OCI-LY1 (cell line): Measurements from ENCODE around the gene TFG.
A peak's percentile ranks its signal among the peaks of the same experiment; 100 is the strongest.

Experiments
- H2AFZ ChIP-seq: fragments of 200-600 bp; sonication (generic), shearing (Covaris generic); 2 replicates; pipeline ENCODE4 v1.6.0; 2014; ENCODE audit warnings: antibody characterized with exemption, mild to moderate bottlenecking, low read length
- H3F3A ChIP-seq: fragments of 200-600 bp; sonication (generic), shearing (Covaris generic); 2 replicates; pipeline ENCODE4 v1.6.0; 2014; ENCODE audit warnings: mild to moderate bottlenecking, antibody characterized with exemption, low read length, moderate library complexity; ENCODE audit not compliant: insufficient read depth
- H3K27ac ChIP-seq: fragments of 200-600 bp; sonication (generic); 2 replicates; pipeline ENCODE4 v1.5.1; 2014; ENCODE audit warnings: low read length, mixed run types, mild to moderate bottlenecking, low read depth; ENCODE audit not compliant: poor library complexity, severe bottlenecking
- H3K27me3 ChIP-seq: fragments of 200-600 bp; sonication (generic); 2 replicates; pipeline ENCODE4 v1.6.0; 2014; ENCODE audit warnings: antibody characterized with exemption, mild to moderate bottlenecking, low read length, moderate library complexity; ENCODE audit not compliant: insufficient read depth
- H3K36me3 ChIP-seq: fragments of 200-600 bp; sonication (generic); 2 replicates; pipeline ENCODE4 v1.6.1; 2014; ENCODE audit warnings: mild to moderate bottlenecking, antibody characterized with exemption, low read length, moderate library complexity, mixed read lengths; ENCODE audit not compliant: insufficient read depth
- H3K4me1 ChIP-seq: fragments of 200-600 bp; sonication (generic); 2 replicates; pipeline ENCODE4 v1.5.1; 2014; ENCODE audit warnings: mild to moderate bottlenecking, low read length, moderate library complexity; ENCODE audit not compliant: insufficient read depth, severe bottlenecking
- H3K4me2 ChIP-seq: fragments of 200-600 bp; sonication (generic), shearing (Covaris generic); 2 replicates; pipeline ENCODE4 v1.6.1; 2014; ENCODE audit warnings: low read length
- H3K4me3 ChIP-seq: fragments of 200-600 bp; sonication (generic); 2 replicates; pipeline ENCODE4 v1.5.1; 2014; ENCODE audit warnings: low read length, low read depth, mild to moderate bottlenecking, mixed read lengths; ENCODE audit not compliant: poor library complexity, severe bottlenecking
- H3K79me2 ChIP-seq: fragments of 200-600 bp; shearing (Covaris generic); 2 replicates; pipeline ENCODE4 v1.6.1; 2016; ENCODE audit warnings: mixed run types, low read length, mixed read lengths; ENCODE audit not compliant: insufficient read depth
- H3K9ac ChIP-seq: fragments of 200-600 bp; sonication (generic), shearing (Covaris generic); 2 replicates; pipeline ENCODE4 v1.6.1; 2014; ENCODE audit warnings: mild to moderate bottlenecking, low read length, mixed read lengths
- H3K9me2 ChIP-seq: fragments of 200-600 bp; sonication (generic), shearing (Covaris generic); 2 replicates; pipeline ENCODE4 v1.6.1; 2014; ENCODE audit warnings: low read depth, mild to moderate bottlenecking, low read length, mixed read lengths
- H3K9me3 ChIP-seq: fragments of 200-600 bp; shearing (Covaris generic); 2 replicates; pipeline ENCODE4 v1.6.1; 2014; ENCODE audit warnings: low read length, mixed read lengths
- H4K20me1 ChIP-seq: fragments of 200-600 bp; sonication (generic), shearing (Covaris generic); 2 replicates; pipeline ENCODE4 v1.6.0; 2016; ENCODE audit warnings: mild to moderate bottlenecking, low read length; ENCODE audit not compliant: insufficient read depth
- EZH2 ChIP-seq: fragments of 200-600 bp; sonication (generic), shearing (Covaris generic); IDR thresholded peaks from 2 replicates; pipeline ENCODE4 v1.8.0; 2017; ENCODE audit warnings: borderline replicate concordance, mixed run types, mild to moderate bottlenecking, antibody characterized with exemption, low read length, moderate library complexity, mixed read lengths
- TF ChIP-seq, protein P1 (sequence below): fragments of 200-600 bp; sonication (generic), shearing (Covaris generic); IDR thresholded peaks from 2 replicates; pipeline ENCODE4 v1.5.1; 2017; ENCODE audit warnings: mild to moderate bottlenecking, antibody characterized with exemption, low read length, moderate library complexity, mixed read lengths

The TFG gene

DNA sequence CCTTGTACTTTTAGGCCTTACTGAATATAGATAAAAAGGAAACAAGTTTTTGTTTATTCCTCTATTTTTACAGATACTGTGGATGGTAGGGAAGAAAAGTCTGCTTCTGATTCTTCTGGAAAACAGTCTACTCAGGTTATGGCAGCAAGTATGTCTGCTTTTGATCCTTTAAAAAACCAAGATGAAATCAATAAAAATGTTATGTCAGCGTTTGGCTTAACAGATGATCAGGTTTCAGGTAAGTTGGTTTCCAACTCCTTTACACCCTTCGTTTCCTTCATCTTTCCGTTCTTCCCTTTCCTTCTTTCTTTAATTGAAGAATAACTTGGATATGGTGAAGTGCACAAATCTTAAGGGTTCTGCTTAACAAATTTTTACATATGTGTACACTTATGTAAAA is 23.1 kb downstream of the TFG start:
- Histone ChIP-seq H3K4me2 (no peak overlapping the region), H3K36me3 (peaks cover 67% of the 10 kb centered on the region), H3K79me2 (no peaks in the 10 kb centered on the region), H3K4me3 (no peak overlapping the region), H4K20me1 (no peaks in the 10 kb centered on the region), H3K9me3 (no peaks in the 10 kb centered on the region), H3K9ac (no peak overlapping the region), H3K27ac (no peak overlapping the region), H3F3A (no peaks in the 10 kb centered on the region), H2AFZ (no peak overlapping the region), H3K9me2 (no peaks in the 10 kb centered on the region), H3K27me3 (no peaks in the 10 kb centered on the region), H3K4me1 (no peaks in the 10 kb centered on the region)
- TF ChIP-seq EZH2 = no peak
- TF ChIP-seq, protein P1, sequence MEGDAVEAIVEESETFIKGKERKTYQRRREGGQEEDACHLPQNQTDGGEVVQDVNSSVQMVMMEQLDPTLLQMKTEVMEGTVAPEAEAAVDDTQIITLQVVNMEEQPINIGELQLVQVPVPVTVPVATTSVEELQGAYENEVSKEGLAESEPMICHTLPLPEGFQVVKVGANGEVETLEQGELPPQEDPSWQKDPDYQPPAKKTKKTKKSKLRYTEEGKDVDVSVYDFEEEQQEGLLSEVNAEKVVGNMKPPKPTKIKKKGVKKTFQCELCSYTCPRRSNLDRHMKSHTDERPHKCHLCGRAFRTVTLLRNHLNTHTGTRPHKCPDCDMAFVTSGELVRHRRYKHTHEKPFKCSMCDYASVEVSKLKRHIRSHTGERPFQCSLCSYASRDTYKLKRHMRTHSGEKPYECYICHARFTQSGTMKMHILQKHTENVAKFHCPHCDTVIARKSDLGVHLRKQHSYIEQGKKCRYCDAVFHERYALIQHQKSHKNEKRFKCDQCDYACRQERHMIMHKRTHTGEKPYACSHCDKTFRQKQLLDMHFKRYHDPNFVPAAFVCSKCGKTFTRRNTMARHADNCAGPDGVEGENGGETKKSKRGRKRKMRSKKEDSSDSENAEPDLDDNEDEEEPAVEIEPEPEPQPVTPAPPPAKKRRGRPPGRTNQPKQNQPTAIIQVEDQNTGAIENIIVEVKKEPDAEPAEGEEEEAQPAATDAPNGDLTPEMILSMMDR = no peak

DNA sequence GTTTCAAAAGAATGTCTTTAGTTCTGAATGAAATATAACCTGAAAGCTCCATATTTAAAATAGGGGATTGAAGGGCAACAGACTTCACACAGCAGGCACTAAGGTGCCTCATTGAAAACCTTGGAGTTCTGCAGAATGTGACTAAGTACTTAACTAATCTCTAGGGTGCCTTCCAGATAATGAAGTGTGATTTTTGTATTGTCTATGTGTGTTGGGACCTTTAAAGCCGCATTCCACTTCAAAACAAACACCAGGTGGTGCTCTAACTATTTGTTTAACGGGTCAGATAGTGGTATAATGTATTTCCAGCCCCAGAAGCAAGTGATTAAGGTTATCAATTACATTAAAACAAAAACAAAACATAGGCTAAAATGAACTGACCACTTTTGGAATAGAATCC is 28.0 kb downstream of the TFG start:
- Histone ChIP-seq H2AFZ (no peak overlapping the region), H3K4me2 (no peak overlapping the region), H3K79me2 (no peaks in the 10 kb centered on the region), H3K9ac (no peak overlapping the region), H3K27me3 (no peaks in the 10 kb centered on the region), H3K9me2 (no peaks in the 10 kb centered on the region), H3K4me1 (no peaks in the 10 kb centered on the region), H3K9me3 (no peaks in the 10 kb centered on the region), H4K20me1 (no peaks in the 10 kb centered on the region; the same call in 1 of the 2 replicates), H3K27ac (no peak overlapping the region), H3F3A (no peaks in the 10 kb centered on the region), H3K4me3 (no peak overlapping the region), H3K36me3 (peaks cover 80% of the 10 kb centered on the region)
- no peak for TF ChIP-seq EZH2
- TF ChIP-seq, protein P1 = peak; percentile 57

DNA sequence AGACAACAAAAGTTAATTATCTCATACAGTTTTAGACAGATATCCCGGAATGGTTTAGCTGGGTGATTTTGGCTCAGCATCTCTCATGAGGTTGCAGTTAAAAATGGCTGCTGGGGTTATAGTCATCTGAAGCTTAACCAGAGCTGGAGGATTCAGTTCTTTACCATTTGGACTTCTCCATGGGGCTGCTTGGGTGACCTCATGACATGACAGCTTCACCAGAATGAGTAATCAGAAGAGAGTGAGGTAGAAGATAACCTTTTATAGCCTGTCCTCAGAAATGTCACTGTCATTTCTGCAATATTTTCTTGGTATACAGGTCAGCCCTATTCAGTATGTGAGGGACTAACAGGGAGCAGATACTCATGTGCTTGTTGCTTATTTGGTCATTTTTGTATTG is 30.9 kb downstream of the TFG start:
- Histone ChIP-seq H3K4me2 (no peak overlapping the region), H4K20me1 (no peaks in the 10 kb centered on the region; the same call in 1 of the 2 replicates), H3K9me2 (no peaks in the 10 kb centered on the region), H2AFZ (no peak overlapping the region), H3K9me3 (no peaks in the 10 kb centered on the region), H3K4me3 (no peak overlapping the region), H3K27ac (no peak overlapping the region), H3F3A (no peaks in the 10 kb centered on the region), H3K36me3 (peaks cover 78% of the 10 kb centered on the region), H3K79me2 (no peaks in the 10 kb centered on the region), H3K9ac (no peak overlapping the region), H3K27me3 (no peaks in the 10 kb centered on the region), H3K4me1 (no peaks in the 10 kb centered on the region)
- TF ChIP-seq, protein P1 = no peak
- no peak for TF ChIP-seq EZH2
